SK-N-SH (cell line): ENCODE results near the gene CRACR2B. TPM values are rescaled to one million over a fixed set of nuclear protein-coding genes. Genes with fewer than 3 reads are reported as not detected.

ENCODE experiments used
- CTCF ChIA-PET: fragments of 300-600, 350-600 bp; formaldehyde crosslinking; extraction: SDS; loops from one replicate; lab custom pipeline; 2021; lab: Yijun Ruan, JAX
- POLR2A ChIA-PET: fragments of 350-600 bp; sonication (Branson Sonifier 250); formaldehyde crosslinking; extraction: SDS; loops from one replicate; lab custom pipeline; 2020; ENCODE audit warnings: antibody characterized with exemption, inconsistent platforms; lab: Yijun Ruan, JAX
- DNase-seq: peaks from one replicate; pipeline ENCODE4 v3.0.0; 2012
- H2AFZ ChIP-seq: fragments of 200-600 bp; sonication (generic); 2 replicates; pipeline ENCODE4 v1.8.1; 2016; ENCODE audit warnings: antibody characterized with exemption, mild to moderate bottlenecking, low read depth
- H3F3A ChIP-seq: fragments of 200-600 bp; sonication (generic); replicated peaks from 2 replicates; pipeline ENCODE3; 2016; ENCODE audit warnings: antibody characterized with exemption, mild to moderate bottlenecking; ENCODE audit not compliant: insufficient read depth
- H3K27ac ChIP-seq, 2 experiments: fragments of 200-500 bp in 1 of 2; fragments of 200-600 bp in 1 of 2; sonication (Bioruptor generic) in 1 of 2; sonication (generic), shearing (Covaris generic) in 1 of 2; 2 replicates each; pipeline versions ENCODE4 v1.5.1 to v1.6.1; 2014 to 2016; ENCODE audit warnings: low read depth in 2 of 2, inconsistent platforms in 1 of 2, low read length in 1 of 2, mild to moderate bottlenecking in 1 of 2, mixed read lengths in 1 of 2
- H3K27me3 ChIP-seq: fragments of 200-600 bp; sonication (generic), shearing (Covaris generic); 2 replicates; pipeline ENCODE4 v1.6.1; 2016; ENCODE audit warnings: mixed run types; ENCODE audit not compliant: insufficient read depth
- H3K36me3 ChIP-seq, 2 experiments: fragments of 200-500 bp in 1 of 2; fragments of 200-600 bp in 1 of 2; sonication (Bioruptor generic) in 1 of 2; sonication (generic) in 1 of 2; replicated peaks in 1 of 2; 2 replicates each; pipeline versions ENCODE3 to v1.5.1; 2014 to 2016; ENCODE audit warnings: low read length in 1 of 2, mild to moderate bottlenecking in 1 of 2; ENCODE audit not compliant: insufficient read depth in 2 of 2, control insufficient read depth in 1 of 2
- H3K4me1 ChIP-seq, 2 experiments: fragments of 200-500 bp in 1 of 2; fragments of 200-600 bp in 1 of 2; sonication (Bioruptor generic) in 1 of 2; sonication (generic), shearing (Covaris generic) in 1 of 2; 2 replicates each; pipeline versions ENCODE4 v1.5.1 to v1.6.1; 2014 to 2016; ENCODE audit warnings: low read depth in 1 of 2, low read length in 1 of 2, mixed run types in 1 of 2; ENCODE audit not compliant: insufficient read depth in 2 of 2, control insufficient read depth in 1 of 2
- H3K4me2 ChIP-seq: fragments of 200-600 bp; sonication (generic), shearing (Covaris generic); 2 replicates; pipeline ENCODE4 v1.6.1; 2017; ENCODE audit warnings: mixed run types
- H3K4me3 ChIP-seq, 2 experiments: fragments of 200-500 bp in 1 of 2; fragments of 200-600 bp in 1 of 2; sonication (Bioruptor generic) in 1 of 2; sonication (generic), shearing (Covaris generic) in 1 of 2; 2 replicates each; pipeline versions ENCODE4 v1.5.1 to v1.8.1; 2014 to 2016; ENCODE audit warnings: low read depth in 2 of 2, inconsistent platforms in 1 of 2, low read length in 1 of 2, mild to moderate bottlenecking in 1 of 2, mixed read lengths in 1 of 2, moderate library complexity in 1 of 2
- H3K79me2 ChIP-seq: fragments of 200-600 bp; sonication (generic); 2 replicates; pipeline ENCODE4 v1.8.1; 2017; ENCODE audit warnings: mild to moderate bottlenecking; ENCODE audit not compliant: insufficient read depth
- H3K9ac ChIP-seq: fragments of 200-600 bp; sonication (generic); 2 replicates; pipeline ENCODE4 v1.6.1; 2017; ENCODE audit warnings: mixed run types
- H3K9me2 ChIP-seq: fragments of 200-600 bp; sonication (generic); 2 replicates; pipeline ENCODE4 v1.6.1; 2017; ENCODE audit warnings: mixed run types
- H3K9me3 ChIP-seq: fragments of 200-600 bp; sonication (generic); 2 replicates; pipeline ENCODE4 v1.6.1; 2017; ENCODE audit warnings: mixed run types, mild to moderate bottlenecking, moderate library complexity
- H4K20me1 ChIP-seq: fragments of 200-600 bp; sonication (generic); 2 replicates; pipeline ENCODE4 v1.6.1; 2017; ENCODE audit warnings: mild to moderate bottlenecking, mixed run types; ENCODE audit not compliant: insufficient read depth
- CHD2 ChIP-seq: fragments of 150-350 bp; IDR thresholded peaks from 2 replicates; pipeline ENCODE4 v1.6.1; 2018; ENCODE audit warnings: low read length; ENCODE audit not compliant: partially characterized antibody
- CTCF ChIP-seq: fragments of 200-600 bp; sonication (generic); IDR thresholded peaks from 2 replicates; pipeline ENCODE4 v1.6.1; 2017; ENCODE audit warnings: antibody characterized with exemption, mild to moderate bottlenecking, moderate library complexity
- ELF1 ChIP-seq: IDR thresholded peaks from 2 replicates; pipeline ENCODE4 v1.4.0; 2012
- FOSL2 ChIP-seq: IDR thresholded peaks from 2 replicates; pipeline ENCODE4 v1.4.0; 2012; ENCODE audit warnings: low read depth, mild to moderate bottlenecking, moderate library complexity, borderline replicate concordance
- FOXJ3 ChIP-seq: sonication (generic); formaldehyde crosslinking; IDR thresholded peaks from 2 replicates; pipeline ENCODE4 v1.5.1; 2020; ENCODE audit warnings: mild to moderate bottlenecking, missing genetic modification reagents
- FOXM1 ChIP-seq: IDR thresholded peaks from 2 replicates; pipeline ENCODE4 v1.4.0; 2012; ENCODE audit warnings: low read depth, mild to moderate bottlenecking
- IRF3 ChIP-seq: fragments of 150-350 bp; IDR thresholded peaks from 2 replicates; pipeline ENCODE4 v1.6.1; 2016; ENCODE audit warnings: mild to moderate bottlenecking, low read depth, low read length
- JUND ChIP-seq: IDR thresholded peaks from 2 replicates; pipeline ENCODE4 v1.4.0; 2012
- MAX ChIP-seq: IDR thresholded peaks from 2 replicates; pipeline ENCODE4 v1.4.0; 2012; ENCODE audit warnings: low read depth
- MEF2A ChIP-seq: IDR thresholded peaks from 2 replicates; pipeline ENCODE4 v1.4.0; 2012; ENCODE audit warnings: low read depth, borderline replicate concordance
- MXI1 ChIP-seq: IDR thresholded peaks from 2 replicates; pipeline ENCODE4 v1.6.1; 2012; ENCODE audit warnings: mild to moderate bottlenecking, low read depth, low read length, improper control_type of control experiment
- NFIC ChIP-seq: IDR thresholded peaks from 2 replicates; pipeline ENCODE4 v1.4.0; 2012; ENCODE audit warnings: borderline replicate concordance
- NRF1 ChIP-seq: IDR thresholded peaks from 2 replicates; pipeline ENCODE4 v1.6.1; 2012; ENCODE audit warnings: low read depth, mild to moderate bottlenecking, low read length
- RCOR1 ChIP-seq: fragments of 150-350 bp; IDR thresholded peaks from 2 replicates; pipeline ENCODE4 v1.6.1; 2017; ENCODE audit warnings: antibody characterized with exemption, low read length
- RFX5 ChIP-seq: IDR thresholded peaks from 2 replicates; pipeline ENCODE4 v1.6.1; 2012; ENCODE audit warnings: mild to moderate bottlenecking, improper control_type of control experiment, low read length
- RXRA ChIP-seq: IDR thresholded peaks from 2 replicates; pipeline ENCODE4 v1.4.0; 2012; ENCODE audit warnings: low read depth, mild to moderate bottlenecking, borderline replicate concordance
- SIN3A ChIP-seq: IDR thresholded peaks from 2 replicates; pipeline ENCODE4 v1.6.1; 2012; ENCODE audit warnings: low read depth, mild to moderate bottlenecking, low read length, moderate library complexity, borderline replicate concordance
- TCF12 ChIP-seq: IDR thresholded peaks from 2 replicates; pipeline ENCODE4 v1.4.0; 2012
- TEAD4 ChIP-seq: IDR thresholded peaks from 2 replicates; pipeline ENCODE4 v1.4.0; 2012; ENCODE audit warnings: mild to moderate bottlenecking, borderline replicate concordance; ENCODE audit not compliant: insufficient read depth
- YY1 ChIP-seq: IDR thresholded peaks from 2 replicates; pipeline ENCODE4 v1.4.0; 2012; ENCODE audit warnings: low read depth, mild to moderate bottlenecking
- WGBS: methylation state at CpG from one replicate; pipeline ENCODE4 v1.1.6; 2017; ENCODE audit warnings: low lambda C conversion rate; 5-methylcytosine and 5-hydroxymethylcytosine counted together
- polyA plus RNA-seq, 3 experiments: library from polyadenylated mRNA; depleted of rRNA; stranded (reverse); fragments of >200 nt; gene quantifications; 2 replicates each; pipeline ENCODE4 v1.2.3, GENCODE V29; 2012

CRACR2B gene
- polyA plus RNA-seq, 1 of the 3 experiments (the other 2 are of a cell fraction): 1.1 TPM

GRCh38 chr11:855330-855674, 27.6 kb downstream of the CRACR2B start:
- CTCF ChIA-PET: interaction anchor here (0.8 to 3.5 kb wide), 4 partner anchors 7 to 195 kb away, joined by 3 to 24 read pairs (median 4); partner anchors contain the start of gene PNPLA2

GRCh38 chr11:855796-856195, 28.1 kb downstream of the CRACR2B start:
- ChIA-PET CTCF (interaction anchor here (0.8 to 3.5 kb wide), 6 partner anchors 8 to 195 kb away, joined by 3 to 24 read pairs (median 3); partner anchors contain the start of gene PNPLA2), POLR2A (interaction anchor here (0.6 to 2.7 kb wide), 2 partner anchors 14 to 37 kb away, joined by 3 to 13 read pairs; partner anchors contain the start of genes PNPLA2, POLR2L and TSPAN4)
- Histone ChIP-seq H4K20me1 (peaks cover 86% of the 10 kb centered on the region), H3K27me3 (no peaks in the 10 kb centered on the region), H3K4me2 (no peak overlapping the region), H3K9me2 (no peaks in the 10 kb centered on the region), H3K4me3 (no peak overlapping the region), H3K27ac (peak overlapping the region in 1 of 2 experiments; percentile 89; a peak in 2 of 4 replicates), H2AFZ (no peak overlapping the region), H3K36me3 (no peaks in the 10 kb centered on the region), H3K4me1 (peaks cover 10 to 73% of the 10 kb centered on the region in 2 experiments; a peak in 2 of 4 replicates), H3K79me2 (peaks cover 22% of the 10 kb centered on the region; the same call in 1 of the 2 replicates), H3K9me3 (no peaks in the 10 kb centered on the region), H3F3A (no peaks in the 10 kb centered on the region), H3K9ac (no peak overlapping the region)
- DNase-seq: peak; percentile 74
- WGBS: no CpG with 5 or more reads among the region's 12 CpGs
- TF ChIP-seq RFX5 (no peak), JUND (no peak), RXRA (no peak), MXI1 (no peak), SIN3A (no peak), IRF3 (no peak), NRF1 (no peak), FOXM1 (no peak), TEAD4 (no peak), NFIC (no peak), FOSL2 (no peak), CTCF (no peak), FOXJ3 (no peak), YY1 (no peak), ELF1 (no peak)

More at GRCh38 chr11:855330-855674, 27.6 kb downstream of the CRACR2B start:
- no peaks in the 10 kb centered on the region for H3K36me3 ChIP-seq
- H3K4me3 ChIP-seq: no peak overlapping the region
- 97% methylated on average over 4 of the region's 7 CpGs for WGBS
- peaks cover 87% of the 10 kb centered on the region for H4K20me1 ChIP-seq
- POLR2A ChIA-PET: interaction anchor here (2.7 kb wide), 1 partner anchor 13 kb away, joined by 13 read pairs; the partner anchor contains the start of genes POLR2L and TSPAN4
- peak overlapping the region in 1 of 2 experiments; percentile 89; a peak in 2 of 4 replicates for H3K27ac ChIP-seq
- H3K9me3 ChIP-seq: no peaks in the 10 kb centered on the region
- peaks cover 10 to 73% of the 10 kb centered on the region in 2 experiments; a peak in 2 of 4 replicates for H3K4me1 ChIP-seq
- no peaks in the 10 kb centered on the region for H3K27me3 ChIP-seq
- no peak for DNase-seq
- no peak overlapping the region for H3K4me2 ChIP-seq
- H3F3A ChIP-seq: no peaks in the 10 kb centered on the region
- H3K9ac ChIP-seq: no peak overlapping the region
- no peak overlapping the region for H2AFZ ChIP-seq
- no peaks in the 10 kb centered on the region for H3K9me2 ChIP-seq
- peaks cover 21% of the 10 kb centered on the region; the same call in 1 of the 2 replicates for H3K79me2 ChIP-seq
- no peak for TF ChIP-seq YY1
- no peak for TF ChIP-seq NRF1
- TF ChIP-seq RCOR1: no peak
- TF ChIP-seq MEF2A: no peak
- TF ChIP-seq RFX5: no peak
- TF ChIP-seq IRF3: no peak
- TF ChIP-seq CHD2: no peak
- no peak for TF ChIP-seq TEAD4
- TF ChIP-seq NFIC: no peak
- no peak for TF ChIP-seq MAX
- no peak for TF ChIP-seq TCF12
